ENCODE measurements around the gene SLC26A11.
A peak's percentile ranks its signal among the peaks of the same experiment; 100 is the strongest.
"Not testable (repeated sequence)": the region's sequence is repeated elsewhere in the genome, so short reads cannot be mapped to it uniquely, and the experiment has no call there.

SLC26A11 gene

DNA sequence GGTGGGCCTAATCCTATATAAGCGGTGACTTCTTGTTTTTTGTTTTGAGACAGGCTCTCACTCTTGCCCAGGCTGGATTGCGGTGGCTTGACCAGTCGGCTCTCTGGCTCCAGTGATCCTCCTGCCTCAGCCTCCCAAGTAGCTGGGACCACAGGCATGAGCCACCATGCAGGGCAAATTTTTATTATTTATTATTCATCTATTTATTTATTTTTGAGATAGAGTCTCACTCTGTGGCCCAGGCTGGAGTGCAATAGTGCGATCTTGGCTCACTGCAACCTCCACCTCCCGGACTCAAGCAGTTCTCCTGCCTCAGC, 35.8 kb downstream of the SLC26A11 start:
- no peak overlapping the region for H3K14ac ChIP-seq (ENCODE audit: low read length)
- no peak overlapping the region for H3K23ac ChIP-seq (ENCODE audit: low read length)
- peak overlapping the region; percentile 10 for H2BK12ac ChIP-seq (ENCODE audit: low read length)
- WGBS (ENCODE audit: extremely low coverage, insufficient coverage, insufficient read length) = no CpG with 5 or more reads among the region's 5 CpGs
- no peak overlapping the region for H2AK5ac ChIP-seq (ENCODE audit: low read length)
- no peak overlapping the region for H4K12ac ChIP-seq (ENCODE audit: low read depth, low read length)
- H3K4me3 ChIP-seq (ENCODE audit: low read depth, low read length) = no peak overlapping the region
- H2BK120ac ChIP-seq (ENCODE audit: insufficient read depth, low read length, poor library complexity) = no peak overlapping the region
- H3K4me1 ChIP-seq (ENCODE audit: control insufficient read depth in 1 of 2, insufficient read depth in 2 of 2, low read length in 2 of 2) = peaks cover 17% of the 10 kb centered on the region in 2 experiments
- no peak overlapping the region for H3K9ac ChIP-seq (ENCODE audit: low read length)
- peaks cover 12 to 14% of the 10 kb centered on the region in 2 experiments for H3K36me3 ChIP-seq (ENCODE audit: control insufficient read depth in 1 of 2, insufficient read depth in 2 of 2, low read length in 2 of 2)
- H3K79me2 ChIP-seq (ENCODE audit: control insufficient read depth, insufficient read depth, low read length, poor library complexity) = peaks cover 2% of the 10 kb centered on the region
- peak overlapping the region; percentile 22 for H4K91ac ChIP-seq (ENCODE audit: low read depth, low read length)
- no peak overlapping the region for H2AFZ ChIP-seq (ENCODE audit: insufficient read depth, low read length, poor library complexity)
- no peak overlapping the region for H3K18ac ChIP-seq (ENCODE audit: low read length)
- H3K27me3 ChIP-seq (ENCODE audit: insufficient read depth, low read length) = no peaks in the 10 kb centered on the region
- peaks cover 23% of the 10 kb centered on the region for H3K79me1 ChIP-seq (ENCODE audit: low read length)
- H3K4ac ChIP-seq (ENCODE audit: low read depth, low read length) = no peak overlapping the region
- H3K4me2 ChIP-seq (ENCODE audit: low read length) = no peak overlapping the region
- DNase-seq = no peak
- no peaks in the 10 kb centered on the region for H3K9me3 ChIP-seq (ENCODE audit: insufficient read depth, low read depth, low read length)
- H3K27ac ChIP-seq (ENCODE audit: low read depth, low read length) = no peak overlapping the region
- H2BK5ac ChIP-seq (ENCODE audit: low read depth, low read length, poor library complexity) = no peak overlapping the region
- no peak overlapping the region for H4K8ac ChIP-seq (ENCODE audit: low read depth, low read length)

DNA sequence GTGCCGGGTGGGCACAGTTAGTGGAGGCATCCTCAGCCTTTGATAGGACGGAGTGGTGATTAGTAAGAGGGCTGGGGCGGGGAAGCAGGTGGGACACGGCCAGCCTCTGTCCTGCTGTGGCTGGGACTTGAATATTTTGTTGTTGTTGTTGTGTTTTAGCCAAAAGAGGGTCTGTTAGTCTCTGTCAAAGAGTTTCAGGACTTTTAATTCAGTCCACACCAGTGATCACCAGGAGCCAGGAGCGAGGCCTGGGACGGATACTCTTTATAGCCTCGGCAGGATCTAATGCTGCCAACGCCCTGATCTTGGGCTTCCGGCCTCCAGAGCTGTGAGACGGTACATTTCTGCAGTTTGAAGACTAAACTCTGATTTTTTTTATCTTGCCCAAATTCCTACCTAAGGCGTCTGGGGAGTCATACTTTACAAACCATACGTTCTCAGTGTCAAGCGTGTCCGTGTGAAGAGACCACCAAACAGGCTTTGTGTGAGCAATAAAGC, 37.5 kb downstream of the SLC26A11 start:
- H2AK5ac ChIP-seq (ENCODE audit: low read length) = no peak overlapping the region
- no peak overlapping the region for H3K18ac ChIP-seq (ENCODE audit: low read length)
- no peak overlapping the region for H3K4me3 ChIP-seq (ENCODE audit: low read depth, low read length)
- no peak overlapping the region for H4K91ac ChIP-seq (ENCODE audit: low read depth, low read length)
- H3K4me2 ChIP-seq (ENCODE audit: low read length) = no peak overlapping the region
- H2BK120ac ChIP-seq (ENCODE audit: insufficient read depth, low read length, poor library complexity) = no peak overlapping the region
- H3K27me3 ChIP-seq (ENCODE audit: insufficient read depth, low read length) = no peaks in the 10 kb centered on the region
- peaks cover 25 to 28% of the 10 kb centered on the region in 2 experiments for H3K4me1 ChIP-seq (ENCODE audit: control insufficient read depth in 1 of 2, insufficient read depth in 2 of 2, low read length in 2 of 2)
- no peak overlapping the region for H2BK5ac ChIP-seq (ENCODE audit: low read depth, low read length, poor library complexity)
- H3K36me3 ChIP-seq (ENCODE audit: control insufficient read depth in 1 of 2, insufficient read depth in 2 of 2, low read length in 2 of 2) = peaks cover 3 to 4% of the 10 kb centered on the region in 2 experiments
- H2AFZ ChIP-seq (ENCODE audit: insufficient read depth, low read length, poor library complexity) = no peak overlapping the region
- H3K23ac ChIP-seq (ENCODE audit: low read length) = no peak overlapping the region
- H3K79me1 ChIP-seq (ENCODE audit: low read length) = peaks cover 37% of the 10 kb centered on the region
- no peaks in the 10 kb centered on the region for H3K9me3 ChIP-seq (ENCODE audit: insufficient read depth, low read depth, low read length)
- H4K8ac ChIP-seq (ENCODE audit: low read depth, low read length) = no peak overlapping the region
- peaks cover 5% of the 10 kb centered on the region for H3K79me2 ChIP-seq (ENCODE audit: control insufficient read depth, insufficient read depth, low read length, poor library complexity)
- DNase-seq = no peak
- no peak overlapping the region for H3K4ac ChIP-seq (ENCODE audit: low read depth, low read length)
- no peak overlapping the region for H4K12ac ChIP-seq (ENCODE audit: low read depth, low read length)
- H2BK12ac ChIP-seq (ENCODE audit: low read length) = no peak overlapping the region
- no peak overlapping the region for H3K9ac ChIP-seq (ENCODE audit: low read length)
- no peak overlapping the region for H3K14ac ChIP-seq (ENCODE audit: low read length)
- no peak overlapping the region for H3K27ac ChIP-seq (ENCODE audit: low read depth, low read length)
- WGBS (ENCODE audit: extremely low coverage, insufficient coverage, insufficient read length) = no CpG with 5 or more reads among the region's 14 CpGs

DNA sequence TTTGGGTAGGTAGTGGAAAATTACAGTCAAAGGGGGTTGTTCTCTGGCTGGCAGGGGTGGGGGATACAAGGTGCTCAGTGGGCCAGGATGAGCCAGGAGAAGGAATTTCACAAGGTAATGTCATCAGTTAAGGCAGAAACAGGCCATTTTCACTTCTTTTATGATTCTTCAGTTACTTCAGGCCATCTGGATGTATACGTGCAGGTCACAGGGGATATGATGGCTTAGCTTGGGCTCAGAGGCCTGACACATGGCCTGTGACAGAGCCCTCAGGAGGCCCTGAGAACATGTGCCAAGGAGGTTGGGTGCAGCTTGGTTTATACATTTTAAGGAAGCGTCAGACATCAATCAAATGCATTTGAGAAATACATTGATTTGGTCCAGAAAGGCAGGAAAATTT, 38.1 kb downstream of the SLC26A11 start:
- not testable (repeated sequence) for H3K4ac ChIP-seq (ENCODE audit: low read depth, low read length); H3K9me3 ChIP-seq (ENCODE audit: insufficient read depth, low read depth, low read length); H3K27me3 ChIP-seq (ENCODE audit: insufficient read depth, low read length); H3K36me3 ChIP-seq (ENCODE audit: control insufficient read depth in 1 of 2, insufficient read depth in 2 of 2, low read length in 2 of 2); H3K79me2 ChIP-seq (ENCODE audit: control insufficient read depth, insufficient read depth, low read length, poor library complexity); H4K12ac ChIP-seq (ENCODE audit: low read depth, low read length); H4K91ac ChIP-seq (ENCODE audit: low read depth, low read length); H2AFZ ChIP-seq (ENCODE audit: insufficient read depth, low read length, poor library complexity); DNase-seq; H3K23ac ChIP-seq (ENCODE audit: low read length); H3K18ac ChIP-seq (ENCODE audit: low read length); H3K14ac ChIP-seq (ENCODE audit: low read length); H2AK5ac ChIP-seq (ENCODE audit: low read length); H3K4me3 ChIP-seq (ENCODE audit: low read depth, low read length); H3K4me2 ChIP-seq (ENCODE audit: low read length); H4K8ac ChIP-seq (ENCODE audit: low read depth, low read length); H2BK12ac ChIP-seq (ENCODE audit: low read length); H2BK120ac ChIP-seq (ENCODE audit: insufficient read depth, low read length, poor library complexity); H3K27ac ChIP-seq (ENCODE audit: low read depth, low read length); H2BK5ac ChIP-seq (ENCODE audit: low read depth, low read length, poor library complexity); H3K9ac ChIP-seq (ENCODE audit: low read length)
- WGBS (ENCODE audit: extremely low coverage, insufficient coverage, insufficient read length) = no CpG with 5 or more reads among the region's 2 CpGs
- peaks cover 27 to 32% of the 10 kb centered on the region in 2 experiments for H3K4me1 ChIP-seq (ENCODE audit: control insufficient read depth in 1 of 2, insufficient read depth in 2 of 2, low read length in 2 of 2)
- peaks cover 39% of the 10 kb centered on the region for H3K79me1 ChIP-seq (ENCODE audit: low read length)

DNA sequence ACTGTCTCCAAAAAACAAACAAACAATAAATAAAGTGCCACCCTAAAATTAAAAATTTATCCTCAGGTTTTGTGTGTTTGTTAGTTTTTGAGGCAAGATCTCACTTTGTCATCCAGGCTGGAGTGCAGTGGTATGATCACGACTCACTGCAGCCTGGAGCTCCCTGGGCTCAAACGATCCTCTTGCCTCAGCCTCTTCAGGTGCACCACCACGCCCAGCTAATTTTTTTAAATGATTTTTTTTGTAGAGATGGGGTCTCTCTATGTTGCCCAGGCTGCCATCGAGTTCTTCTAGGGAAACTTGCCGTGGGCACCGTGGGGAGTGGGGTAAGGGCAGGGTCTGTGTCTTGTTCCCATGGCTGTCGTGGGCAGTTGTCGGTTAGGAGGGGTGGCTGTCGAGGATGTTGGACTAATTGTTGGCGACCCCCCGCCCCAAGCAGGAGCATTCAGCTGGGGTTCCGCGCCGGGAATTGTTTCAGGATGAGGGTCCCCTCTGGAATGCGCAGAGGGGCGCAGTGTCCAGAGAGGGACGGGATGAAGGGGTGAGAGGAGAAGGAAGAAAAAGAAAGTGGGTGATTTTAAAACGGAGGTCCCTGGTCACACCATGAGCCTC, 39.3 kb downstream of the SLC26A11 start:
- H3K23ac ChIP-seq (ENCODE audit: low read length) = no peak overlapping the region
- no CpG with 5 or more reads among the region's 18 CpGs for WGBS (ENCODE audit: extremely low coverage, insufficient coverage, insufficient read length)
- H4K8ac ChIP-seq (ENCODE audit: low read depth, low read length) = peak overlapping the region; percentile 84
- peaks cover 30% of the 10 kb centered on the region for H3K79me1 ChIP-seq (ENCODE audit: low read length)
- H3K4me3 ChIP-seq (ENCODE audit: low read depth, low read length) = peak overlapping the region; percentile 39
- H2BK120ac ChIP-seq (ENCODE audit: insufficient read depth, low read length, poor library complexity) = peak overlapping the region; percentile 6
- H3K9ac ChIP-seq (ENCODE audit: low read length) = no peak overlapping the region
- H2BK5ac ChIP-seq (ENCODE audit: low read depth, low read length, poor library complexity) = peak overlapping the region; percentile 39
- peak overlapping the region; percentile 40 for H3K14ac ChIP-seq (ENCODE audit: low read length)
- peak in 1 of 2 donors; percentile 31 for DNase-seq
- H2BK12ac ChIP-seq (ENCODE audit: low read length) = peak overlapping the region; percentile 34
- peak overlapping the region; percentile 88 for H3K27ac ChIP-seq (ENCODE audit: low read depth, low read length)
- peak overlapping the region; percentile 74 for H3K18ac ChIP-seq (ENCODE audit: low read length)
- H2AFZ ChIP-seq (ENCODE audit: insufficient read depth, low read length, poor library complexity) = no peak overlapping the region
- peak overlapping the region; percentile 59 for H3K4me2 ChIP-seq (ENCODE audit: low read length)
- H3K4ac ChIP-seq (ENCODE audit: low read depth, low read length) = peak overlapping the region; percentile 33
- H3K27me3 ChIP-seq (ENCODE audit: insufficient read depth, low read length) = no peaks in the 10 kb centered on the region
- H3K79me2 ChIP-seq (ENCODE audit: control insufficient read depth, insufficient read depth, low read length, poor library complexity) = peaks cover 5% of the 10 kb centered on the region
- H2AK5ac ChIP-seq (ENCODE audit: low read length) = peak overlapping the region; percentile 3
- H3K36me3 ChIP-seq (ENCODE audit: control insufficient read depth in 1 of 2, insufficient read depth in 2 of 2, low read length in 2 of 2) = peaks cover 0 to 5% of the 10 kb centered on the region in 2 experiments
- H4K12ac ChIP-seq (ENCODE audit: low read depth, low read length) = no peak overlapping the region
- peak overlapping the region; percentile 88 for H4K91ac ChIP-seq (ENCODE audit: low read depth, low read length)
- H3K4me1 ChIP-seq (ENCODE audit: control insufficient read depth in 1 of 2, insufficient read depth in 2 of 2, low read length in 2 of 2) = peaks cover 17 to 24% of the 10 kb centered on the region in 2 experiments
- peaks cover 2% of the 10 kb centered on the region for H3K9me3 ChIP-seq (ENCODE audit: insufficient read depth, low read depth, low read length)
